Raji (cell line): ENCODE measurements around the gene MAP4K3.

Source experiments
- POLR2A ChIP-seq: IDR thresholded peaks from 2 replicates; pipeline ENCODE4 v1.6.1; 2011; ENCODE audit warnings: low read depth, low read length, control low read depth; ENCODE audit not compliant: insufficient read depth

The MAP4K3 gene

GRCh38 chr2:39375917-39376316 is 61.2 kb downstream of the MAP4K3 start:
- TF ChIP-seq POLR2A: no peak

DNA sequence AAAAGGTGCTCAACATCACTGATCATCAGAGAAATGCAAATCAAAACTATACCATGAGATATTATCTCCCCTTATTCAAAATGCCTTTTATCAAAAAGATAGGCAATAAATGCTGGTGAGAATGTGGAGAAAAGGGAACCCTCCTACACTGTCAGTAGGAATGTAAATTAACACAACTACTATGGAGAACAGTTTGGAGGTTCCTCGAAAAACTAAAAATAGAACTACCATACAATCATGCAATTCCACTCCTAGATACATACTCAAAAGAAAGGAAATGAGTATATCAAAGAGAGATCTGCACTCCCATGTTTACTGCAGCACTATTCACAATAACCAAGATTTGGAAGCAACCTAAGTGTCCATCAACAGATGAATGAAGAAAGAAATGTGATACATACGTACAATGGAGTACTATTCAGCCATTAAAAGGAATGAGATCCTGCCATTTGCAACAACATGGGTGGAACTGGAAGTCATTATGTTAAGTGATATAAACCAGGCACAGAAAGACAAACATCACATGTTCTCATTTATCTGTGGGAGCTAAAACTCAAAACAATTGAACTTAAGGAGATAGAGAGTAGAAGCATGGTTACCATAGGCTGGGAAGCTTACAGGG is 63.8 kb downstream of the MAP4K3 start:
- TF ChIP-seq POLR2A: no peak

- TF ChIP-seq POLR2A: no peak
These were observed 67.0 kb downstream of the MAP4K3 start for GRCh38 chr2:39370101-39370500.

GRCh38 chr2:39368846-39369245 is 68.2 kb downstream of the MAP4K3 start:
- TF ChIP-seq POLR2A: no peak

GRCh38 chr2:39368376-39368775 is 68.7 kb downstream of the MAP4K3 start:
- no peak for TF ChIP-seq POLR2A

- TF ChIP-seq POLR2A: no peak
These were observed 74.5 kb downstream of the MAP4K3 start for GRCh38 chr2:39362595-39362994.

DNA sequence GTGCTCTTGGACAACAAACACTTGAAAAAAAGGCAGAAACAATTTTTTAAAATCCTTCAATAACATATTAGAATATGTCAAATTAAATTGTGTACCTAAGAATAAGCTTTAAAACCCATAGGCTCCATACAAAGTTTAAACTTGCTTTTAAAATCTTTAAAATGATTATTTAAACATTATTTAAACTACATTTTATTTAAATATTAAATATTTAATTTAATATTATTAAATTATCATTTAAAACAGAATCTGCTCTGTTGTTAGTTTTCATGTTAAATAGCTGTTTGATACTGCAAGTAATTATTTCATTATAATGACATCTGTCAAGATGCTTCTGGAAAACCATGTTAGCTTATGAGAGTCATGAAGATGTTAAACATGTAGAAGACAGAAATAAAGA is 75.6 kb downstream of the MAP4K3 start:
- no peak for TF ChIP-seq POLR2A

DNA sequence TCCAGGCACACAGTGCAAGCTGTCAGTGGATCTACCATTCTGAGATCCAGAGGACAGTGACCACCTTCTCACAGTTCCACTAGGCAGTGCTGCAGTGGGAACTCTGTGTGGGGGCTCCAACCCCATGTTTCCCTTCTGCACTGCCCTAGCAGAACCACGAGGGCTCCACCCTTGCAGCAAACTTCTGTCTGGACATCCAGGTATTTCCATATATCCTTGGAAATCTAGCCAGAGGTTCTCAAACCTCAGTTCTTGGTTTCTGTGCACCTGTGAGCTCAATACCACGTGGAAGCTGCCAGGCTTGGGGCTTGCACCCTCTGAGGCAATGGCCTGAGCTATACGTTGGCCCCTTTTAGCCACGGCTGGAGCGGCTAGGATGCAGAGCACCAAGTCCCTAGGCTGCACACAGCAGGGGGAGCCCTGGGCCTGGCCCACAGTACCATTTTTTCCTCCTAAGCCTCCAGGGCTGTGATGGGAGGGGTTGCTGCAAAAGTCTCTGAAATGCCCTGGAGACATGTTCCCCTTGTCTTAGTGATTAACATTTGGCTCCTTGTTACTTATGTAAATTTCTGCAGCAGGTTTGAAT is 77.5 kb downstream of the MAP4K3 start:
- TF ChIP-seq POLR2A: no peak

DNA sequence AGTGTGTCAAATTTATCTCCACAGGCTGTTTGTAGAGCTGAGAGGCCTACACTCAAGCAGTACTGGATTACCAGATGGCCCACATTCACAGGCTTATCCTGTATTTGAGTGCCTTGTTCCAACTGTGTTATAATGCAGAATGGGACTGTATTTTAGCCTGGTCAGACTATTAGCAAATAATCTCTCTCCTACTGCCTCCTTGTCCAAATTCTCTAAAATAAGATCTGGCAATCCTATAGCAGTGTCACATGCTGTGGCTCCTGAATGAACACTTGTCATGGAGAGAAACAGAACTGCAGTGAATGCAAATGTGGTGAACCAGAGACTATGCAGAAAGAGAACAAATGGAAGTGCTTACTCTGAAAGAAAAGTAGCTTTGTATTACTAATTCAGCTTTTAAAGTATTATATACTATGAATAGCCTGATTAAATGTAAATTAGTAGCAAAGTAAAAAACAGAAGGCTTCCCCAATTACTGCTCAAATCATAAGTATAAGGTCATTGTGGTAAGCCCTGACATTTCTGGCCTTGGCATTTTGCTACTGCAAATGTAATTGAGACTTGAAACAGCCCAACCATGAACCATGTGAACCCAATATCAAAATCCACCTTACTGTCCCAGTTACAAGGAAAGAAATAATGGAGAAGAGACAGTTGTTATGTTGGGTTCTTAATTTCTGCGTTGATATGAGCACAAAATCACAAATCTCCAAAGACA is 80.0 kb downstream of the MAP4K3 start:
- TF ChIP-seq POLR2A: no peak

- TF ChIP-seq POLR2A: no peak
These were observed 86.4 kb downstream of the MAP4K3 start for GRCh38 chr2:39350658-39351057.

GRCh38 chr2:39338502-39338901 is 98.6 kb downstream of the MAP4K3 start:
- no peak for TF ChIP-seq POLR2A

GRCh38 chr2:39335930-39336329 is 101.2 kb downstream of the MAP4K3 start:
- no peak for TF ChIP-seq POLR2A

GRCh38 chr2:39334978-39335377 is 102.1 kb downstream of the MAP4K3 start:
- no peak for TF ChIP-seq POLR2A

DNA sequence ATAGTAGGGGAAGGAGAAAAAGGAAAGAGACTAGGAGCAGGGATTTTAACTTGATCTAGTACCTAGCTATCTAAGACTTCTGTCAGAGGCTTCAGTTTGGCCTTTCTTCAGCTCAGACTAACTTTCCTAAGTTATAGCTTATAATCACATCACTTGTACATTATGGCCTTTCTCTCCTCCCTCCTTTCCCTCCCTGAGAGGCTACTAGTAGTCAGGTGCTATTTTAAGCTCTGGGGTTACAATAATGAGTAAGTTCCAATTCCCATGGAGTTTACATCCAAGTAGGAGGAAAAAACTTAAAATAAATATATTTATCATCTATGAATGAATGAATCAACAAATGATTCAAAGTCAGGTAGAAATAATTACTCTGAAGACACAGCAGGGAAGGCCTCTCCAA is 102.6 kb downstream of the MAP4K3 start:
- no peak for TF ChIP-seq POLR2A

DNA sequence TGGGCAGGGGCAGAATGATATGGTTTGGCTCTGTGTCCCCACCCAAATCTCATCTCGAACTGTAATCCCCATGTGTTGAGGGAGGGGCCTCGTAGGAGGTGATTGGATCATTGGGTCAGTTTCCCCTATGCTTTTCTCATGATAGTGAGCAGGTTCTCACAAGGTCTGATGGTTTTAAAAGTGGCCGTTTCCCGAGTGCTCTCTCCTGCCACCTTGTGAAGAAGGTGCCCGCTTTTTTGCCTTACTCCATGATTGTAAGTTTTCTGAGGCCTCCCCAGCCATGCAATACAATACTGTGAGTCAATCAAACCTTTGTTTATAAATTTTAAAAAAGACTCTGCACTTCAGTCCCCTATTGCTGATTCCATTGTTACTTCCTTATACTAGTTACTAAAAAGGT is 110.4 kb downstream of the MAP4K3 start:
- TF ChIP-seq POLR2A: no peak

DNA sequence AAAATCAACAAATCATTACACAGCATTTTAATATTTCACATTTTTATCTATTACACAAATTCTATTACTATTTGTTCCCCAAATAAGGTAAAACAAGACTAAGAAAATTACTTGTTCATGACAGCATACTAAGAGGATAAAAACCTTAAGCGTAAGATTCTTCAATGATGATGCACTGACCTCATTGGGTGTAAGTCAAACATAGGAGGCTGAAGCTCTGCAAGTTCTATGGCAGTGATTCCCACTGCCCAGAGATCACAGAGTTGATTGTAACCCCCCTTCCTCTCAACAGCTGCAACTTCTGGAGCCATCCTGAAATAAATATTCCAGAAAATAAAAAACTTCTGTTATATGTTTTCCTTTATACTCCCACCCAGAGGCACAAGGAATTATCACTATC is 111.1 kb downstream of the MAP4K3 start:
- no peak for TF ChIP-seq POLR2A
